Activated B cell treated with CpG ODN at 0.5 μM for 24 hours (primary cell): Measurements from ENCODE around the gene PMF1. TPM values are rescaled to one million over a fixed set of nuclear protein-coding genes. Genes with fewer than 3 reads are reported as not detected.

Experiments used
- ATAC-seq: fragments of 200-7000 bp; cut with Tn5 transposase; one replicate; pipeline ENCODE4 v1.10.0; 2021; ENCODE audit warnings: low read depth, mild to moderate bottlenecking, moderate library complexity
- CTCF ChIA-PET: fragments of 350-600 bp; sonication (Branson Sonifier 250); formaldehyde crosslinking; loops from one replicate; lab custom pipeline; 2021; ENCODE audit warnings: antibody characterized with exemption; lab: Charles Lee
- POLR2A ChIA-PET: fragments of 350-600 bp; sonication (Branson Sonifier 250); formaldehyde crosslinking; loops from one replicate; lab custom pipeline; 2021; ENCODE audit warnings: antibody characterized with exemption; lab: Charles Lee
- DNase-seq: peaks from one replicate; pipeline ENCODE4 v3.0.0; 2022
- H3K27ac Mint-ChIP-seq: one replicate; pipeline ENCODE4 v1.8.0; 2020; ENCODE audit warnings: mixed read lengths
- H3K27me3 Mint-ChIP-seq: one replicate; pipeline ENCODE4 v1.8.0; 2021; ENCODE audit warnings: mixed read lengths
- H3K36me3 Mint-ChIP-seq: one replicate; pipeline ENCODE4 v1.8.0; 2021; ENCODE audit warnings: low read depth, mixed read lengths
- H3K4me1 Mint-ChIP-seq: one replicate; pipeline ENCODE4 v1.8.0; 2021; ENCODE audit warnings: mixed read lengths
- H3K4me3 Mint-ChIP-seq: one replicate; pipeline ENCODE4 v1.8.0; 2020; ENCODE audit warnings: mild to moderate bottlenecking, mixed read lengths
- H3K9me3 Mint-ChIP-seq: one replicate; pipeline ENCODE4 v1.8.0; 2020; ENCODE audit warnings: mixed read lengths
- intact Hi-C: fragments of 100-400 bp; cut with micrococcal nuclease; formaldehyde crosslinking; loops from one replicate; pipeline ENCODE4 v1.15.1; 2024
- total RNA-seq: library from RNA; stranded (reverse); gene quantifications from 2 replicates; pipeline ENCODE4 v1.2.3, GENCODE V29; 2022
- TF ChIP-seq, protein P1 (sequence below): fragments of 200-600 bp; IDR thresholded peaks from one replicate; pipeline ENCODE4 v1.8.0; 2022; ENCODE audit warnings: antibody characterized with exemption, mild to moderate bottlenecking

The PMF1 gene
- total RNA-seq, 1 donor from 2014 or later = 75.8 TPM

DNA sequence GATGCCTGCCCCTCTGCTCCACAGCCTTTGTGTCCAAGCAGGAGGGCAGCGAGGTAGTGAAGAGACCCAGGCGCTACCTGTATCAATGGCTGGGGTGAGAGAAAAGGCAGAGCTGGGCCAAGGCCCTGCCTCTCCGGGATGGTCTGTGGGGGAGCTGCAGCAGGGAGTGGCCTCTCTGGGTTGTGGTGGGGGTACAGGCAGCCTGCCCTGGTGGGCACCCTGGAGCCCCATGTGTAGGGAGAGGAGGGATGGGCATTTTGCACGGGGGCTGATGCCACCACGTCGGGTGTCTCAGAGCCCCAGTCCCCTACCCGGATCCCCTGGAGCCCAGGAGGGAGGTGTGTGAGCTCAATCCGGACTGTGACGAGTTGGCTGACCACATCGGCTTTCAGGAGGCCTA lies 29.9 kb downstream of the PMF1 start:
- H3K27me3 Mint-ChIP-seq = no peaks in the 10 kb centered on the region
- no peak for ATAC-seq
- H3K9me3 Mint-ChIP-seq = no peaks in the 10 kb centered on the region
- ChIA-PET CTCF (no interaction called here), POLR2A (interaction anchor here (0.5 kb wide), 1 partner anchor 32 kb away, joined by 7 read pairs; no protein-coding TSS in a partner anchor)
- TF ChIP-seq, protein P1, sequence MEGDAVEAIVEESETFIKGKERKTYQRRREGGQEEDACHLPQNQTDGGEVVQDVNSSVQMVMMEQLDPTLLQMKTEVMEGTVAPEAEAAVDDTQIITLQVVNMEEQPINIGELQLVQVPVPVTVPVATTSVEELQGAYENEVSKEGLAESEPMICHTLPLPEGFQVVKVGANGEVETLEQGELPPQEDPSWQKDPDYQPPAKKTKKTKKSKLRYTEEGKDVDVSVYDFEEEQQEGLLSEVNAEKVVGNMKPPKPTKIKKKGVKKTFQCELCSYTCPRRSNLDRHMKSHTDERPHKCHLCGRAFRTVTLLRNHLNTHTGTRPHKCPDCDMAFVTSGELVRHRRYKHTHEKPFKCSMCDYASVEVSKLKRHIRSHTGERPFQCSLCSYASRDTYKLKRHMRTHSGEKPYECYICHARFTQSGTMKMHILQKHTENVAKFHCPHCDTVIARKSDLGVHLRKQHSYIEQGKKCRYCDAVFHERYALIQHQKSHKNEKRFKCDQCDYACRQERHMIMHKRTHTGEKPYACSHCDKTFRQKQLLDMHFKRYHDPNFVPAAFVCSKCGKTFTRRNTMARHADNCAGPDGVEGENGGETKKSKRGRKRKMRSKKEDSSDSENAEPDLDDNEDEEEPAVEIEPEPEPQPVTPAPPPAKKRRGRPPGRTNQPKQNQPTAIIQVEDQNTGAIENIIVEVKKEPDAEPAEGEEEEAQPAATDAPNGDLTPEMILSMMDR = no peak
- peaks cover 17% of the 10 kb centered on the region for H3K4me1 Mint-ChIP-seq
- H3K27ac Mint-ChIP-seq = no peak overlapping the region
- no peak overlapping the region for H3K4me3 Mint-ChIP-seq
- intact Hi-C loops = no loop called here
- DNase-seq = no peak
- peaks cover 30% of the 10 kb centered on the region for H3K36me3 Mint-ChIP-seq

DNA sequence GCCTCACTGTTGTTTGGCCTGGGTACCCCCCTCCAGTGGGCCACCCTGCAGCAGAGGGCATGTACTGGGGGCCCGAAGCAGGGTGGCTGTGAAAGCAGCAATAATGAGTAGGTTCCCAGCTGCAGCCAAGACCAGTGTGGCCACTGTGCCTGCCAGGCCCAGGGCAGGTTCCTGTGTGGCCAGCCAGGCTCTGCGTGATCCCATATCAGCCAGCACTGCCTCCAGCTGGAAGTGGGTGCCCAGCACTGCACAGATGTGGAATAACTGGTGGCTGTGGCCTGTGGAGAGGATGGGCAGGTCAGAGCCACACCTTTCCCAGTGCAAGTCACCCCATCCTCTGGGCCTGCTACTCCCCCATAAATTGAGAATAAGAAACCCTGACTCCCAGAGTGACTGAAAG lies 31.3 kb downstream of the PMF1 start:
- Mint-ChIP-seq H3K27ac (no peak overlapping the region), H3K4me1 (peaks cover 17% of the 10 kb centered on the region), H3K27me3 (no peaks in the 10 kb centered on the region), H3K9me3 (no peaks in the 10 kb centered on the region), H3K36me3 (peaks cover 19% of the 10 kb centered on the region), H3K4me3 (no peak overlapping the region)
- DNase-seq = no peak
- TF ChIP-seq, protein P1 = no peak
- no peak for ATAC-seq
- intact Hi-C loops = no loop called here
- ChIA-PET POLR2A (no interaction called here), CTCF (no interaction called here)

DNA sequence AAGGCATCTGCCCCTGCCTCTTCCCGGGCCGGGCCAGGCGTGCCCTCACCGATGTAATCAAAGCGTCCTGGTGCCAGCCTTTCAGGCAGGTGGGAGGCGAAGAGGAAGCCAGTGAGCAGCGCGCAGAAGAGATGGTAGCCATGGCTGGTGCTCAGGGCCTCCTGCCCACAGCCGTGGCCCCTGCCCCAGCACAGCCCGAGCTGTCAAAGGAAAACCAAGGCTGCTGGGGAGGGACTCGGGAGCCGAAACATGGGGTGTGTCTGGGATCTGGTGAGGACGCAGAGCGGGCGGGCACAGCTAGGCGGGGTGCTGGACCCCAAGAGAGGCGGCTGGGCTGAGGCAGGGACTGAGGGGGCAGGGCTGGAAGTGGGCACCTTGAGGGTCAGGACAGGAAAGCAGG lies 31.9 kb downstream of the PMF1 start:
- peak overlapping the region; percentile 7 for H3K4me3 Mint-ChIP-seq
- TF ChIP-seq, protein P1 = no peak
- intact Hi-C loops = no loop called here
- ATAC-seq = no peak
- H3K36me3 Mint-ChIP-seq = peaks cover 20% of the 10 kb centered on the region
- peaks cover 17% of the 10 kb centered on the region for H3K4me1 Mint-ChIP-seq
- CTCF ChIA-PET = no interaction called here
- no peak overlapping the region for H3K27ac Mint-ChIP-seq
- no peaks in the 10 kb centered on the region for H3K9me3 Mint-ChIP-seq
- H3K27me3 Mint-ChIP-seq = no peaks in the 10 kb centered on the region
- POLR2A ChIA-PET = no interaction called here
- DNase-seq = no peak

DNA sequence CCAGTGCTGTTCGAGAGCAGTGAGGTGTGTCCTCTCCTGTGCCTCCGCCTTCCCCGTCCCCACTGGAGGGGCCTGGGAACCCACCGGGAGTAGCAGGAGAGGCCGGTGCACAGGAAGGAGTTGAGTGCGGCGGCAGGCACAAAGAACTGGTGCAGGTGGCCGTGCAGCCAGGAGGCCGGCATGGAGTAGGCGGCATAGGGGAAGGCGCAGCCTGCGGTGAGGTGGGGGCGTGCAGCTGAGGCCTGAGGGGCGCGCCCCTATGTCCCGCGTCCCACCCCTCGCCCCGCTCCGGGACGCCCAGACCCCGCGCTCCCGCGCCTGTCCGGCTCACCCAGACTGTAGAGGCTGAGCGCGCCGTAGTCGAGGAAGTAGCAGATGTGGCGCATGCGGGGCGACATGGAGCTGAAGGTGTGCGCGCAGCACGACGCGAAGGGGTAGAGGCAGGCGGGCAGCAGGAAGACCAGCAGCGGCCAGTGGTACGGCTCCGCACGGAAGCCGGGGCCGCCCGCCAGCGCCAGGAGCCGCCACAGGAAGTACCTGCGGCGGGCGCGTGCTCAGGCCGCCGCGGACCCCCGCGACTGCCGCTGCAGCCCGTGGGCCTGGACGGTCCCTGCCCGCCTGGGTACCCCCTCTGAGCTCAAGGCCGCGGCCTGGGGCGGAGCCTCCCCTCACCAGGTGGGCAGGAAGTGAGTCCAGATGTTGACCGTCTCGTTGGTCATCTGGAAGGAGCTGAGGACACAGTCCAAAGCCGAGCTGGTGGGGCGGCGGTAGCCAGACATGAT lies 32.8 kb downstream of the PMF1 start:
- ATAC-seq = peak; percentile 47
- POLR2A ChIA-PET = interaction anchor here (0.5 kb wide), 1 partner anchor 412 kb away, joined by 3 read pairs; no protein-coding TSS in a partner anchor
- Mint-ChIP-seq H3K4me1 (peaks cover 17% of the 10 kb centered on the region), H3K27me3 (no peaks in the 10 kb centered on the region), H3K27ac (no peak overlapping the region), H3K9me3 (no peaks in the 10 kb centered on the region), H3K4me3 (peak overlapping the region; percentile 80), H3K36me3 (peaks cover 21% of the 10 kb centered on the region)
- TF ChIP-seq, protein P1 = no peak
- CTCF ChIA-PET = no interaction called here
- DNase-seq = no peak
- intact Hi-C loops = no loop called here

DNA sequence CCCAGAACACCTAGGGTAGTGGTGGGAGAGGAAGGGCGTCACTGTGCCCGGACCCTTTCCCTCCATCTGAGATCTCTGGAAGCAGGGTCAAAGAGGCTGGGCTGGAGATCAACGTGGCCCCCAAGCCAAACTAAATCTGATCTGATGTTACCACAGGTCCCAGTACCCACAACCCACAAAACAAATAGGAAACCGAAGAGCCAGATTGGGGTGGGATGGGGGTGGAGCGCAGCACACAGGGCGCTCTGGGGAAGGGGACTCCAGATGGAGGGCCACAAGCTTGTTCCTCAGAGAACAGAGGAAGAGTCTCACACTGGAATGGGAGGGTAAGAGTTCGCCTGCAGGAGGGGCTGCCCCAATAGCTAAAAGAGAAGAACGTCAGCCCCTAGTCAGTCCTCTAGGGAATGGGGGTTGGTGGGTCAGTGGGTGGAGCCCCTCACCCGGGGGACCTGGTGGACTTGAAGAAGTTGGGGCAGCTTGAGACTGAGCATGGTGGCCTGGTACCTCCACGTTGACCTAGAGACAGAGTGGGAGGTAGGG lies 33.5 kb downstream of the PMF1 start:
- intact Hi-C loops = no loop called here
- POLR2A ChIA-PET = interaction anchor here (0.5 kb wide), 1 partner anchor 413 kb away, joined by 3 read pairs; no protein-coding TSS in a partner anchor
- no peaks in the 10 kb centered on the region for H3K27me3 Mint-ChIP-seq
- H3K36me3 Mint-ChIP-seq = peaks cover 22% of the 10 kb centered on the region
- H3K9me3 Mint-ChIP-seq = no peaks in the 10 kb centered on the region
- peaks cover 17% of the 10 kb centered on the region for H3K4me1 Mint-ChIP-seq
- peak overlapping the region; percentile 35 for H3K4me3 Mint-ChIP-seq
- TF ChIP-seq, protein P1 = no peak
- no peak for DNase-seq
- H3K27ac Mint-ChIP-seq = no peak overlapping the region
- peak; percentile 15 for ATAC-seq
- CTCF ChIA-PET = no interaction called here
